HepG2 (cell line): ENCODE results near the gene GDPGP1. TPM values are rescaled to one million over a fixed set of nuclear protein-coding genes. Genes with fewer than 3 reads are reported as not detected.

Source experiments
- ATRX ChIP-seq: sonication (generic); formaldehyde crosslinking; IDR thresholded peaks from 2 replicates; pipeline ENCODE4 v1.4.0; 2020; ENCODE audit warnings: missing genetic modification reagents, borderline replicate concordance
- CCDC6 ChIP-seq: sonication (generic); formaldehyde crosslinking; IDR thresholded peaks from 2 replicates; pipeline ENCODE4 v1.8.1; 2022; ENCODE audit warnings: mild to moderate bottlenecking, missing genetic modification reagents, moderate library complexity
- FLYWCH1 ChIP-seq: sonication (generic); formaldehyde crosslinking; IDR thresholded peaks from 2 replicates; pipeline ENCODE4 v1.8.1; 2023; ENCODE audit warnings: mild to moderate bottlenecking, missing genetic modification reagents
- HINFP ChIP-seq: sonication (generic); formaldehyde crosslinking; IDR thresholded peaks from 2 replicates; pipeline ENCODE4 v1.4.0; 2020; ENCODE audit warnings: low read depth, mild to moderate bottlenecking, missing genetic modification reagents
- HOXA5 ChIP-seq: sonication (generic); formaldehyde crosslinking; IDR thresholded peaks from 2 replicates; pipeline ENCODE4 v1.4.0; 2020; ENCODE audit warnings: missing genetic modification reagents
- KAT2B ChIP-seq: fragments of 150-350 bp; IDR thresholded peaks from 2 replicates; pipeline ENCODE4 v1.6.1; 2014; ENCODE audit warnings: low read depth, low read length, borderline replicate concordance
- KDM1A ChIP-seq: IDR thresholded peaks from 2 replicates; pipeline ENCODE4 v1.6.1; 2016; ENCODE audit warnings: missing compliant biosample characterization
- MAFG ChIP-seq: sonication (generic); formaldehyde crosslinking; IDR thresholded peaks from 2 replicates; pipeline ENCODE4 v1.5.1; 2020; ENCODE audit warnings: mild to moderate bottlenecking, missing genetic modification reagents
- MIXL1 ChIP-seq: IDR thresholded peaks from 2 replicates; pipeline ENCODE4 v1.6.1; 2016
- MLLT10 ChIP-seq: sonication (generic); formaldehyde crosslinking; IDR thresholded peaks from 2 replicates; pipeline ENCODE4 v1.4.0; 2020; ENCODE audit warnings: missing genetic modification reagents
- TIGD3 ChIP-seq: sonication (generic); formaldehyde crosslinking; IDR thresholded peaks from 2 replicates; pipeline ENCODE4 v1.5.1; 2020; ENCODE audit warnings: mild to moderate bottlenecking, missing genetic modification reagents, borderline replicate concordance
- ZEB1 ChIP-seq: IDR thresholded peaks from 2 replicates; pipeline ENCODE4 v1.6.1; 2012; ENCODE audit warnings: mild to moderate bottlenecking, low read depth, inconsistent platforms; ENCODE audit not compliant: insufficient replicate concordance
- ZMYM2 ChIP-seq: sonication (generic); formaldehyde crosslinking; IDR thresholded peaks from 2 replicates; pipeline ENCODE4 v1.8.0; 2022; ENCODE audit warnings: mild to moderate bottlenecking, missing genetic modification reagents
- ZNF296 ChIP-seq: sonication (generic); formaldehyde crosslinking; conservative IDR thresholded peaks from 2 replicates; pipeline ENCODE4 v1.5.0; 2020; ENCODE audit warnings: mild to moderate bottlenecking, missing genetic modification reagents
- ZNF362 ChIP-seq: sonication (generic); formaldehyde crosslinking; IDR thresholded peaks from 2 replicates; pipeline ENCODE4 v1.4.0; 2020; ENCODE audit warnings: missing genetic modification reagents, mild to moderate bottlenecking, borderline replicate concordance
- ZNF670 ChIP-seq: sonication (generic); formaldehyde crosslinking; IDR thresholded peaks from 2 replicates; pipeline ENCODE4 v1.8.0; 2022; ENCODE audit warnings: mild to moderate bottlenecking, missing genetic modification reagents, borderline replicate concordance
- ZNF672 ChIP-seq: sonication (generic); formaldehyde crosslinking; IDR thresholded peaks from 2 replicates; pipeline ENCODE4 v1.8.1; 2022; ENCODE audit warnings: missing genetic modification reagents
- ZNF7 ChIP-seq: IDR thresholded peaks from 2 replicates; pipeline ENCODE4 v1.6.1; 2016; ENCODE audit warnings: missing biosample characterization, missing genetic modification reagents
- ZNF761 ChIP-seq: sonication (generic); formaldehyde crosslinking; conservative IDR thresholded peaks from 2 replicates; pipeline ENCODE4 v1.4.0; 2020; ENCODE audit warnings: mild to moderate bottlenecking, missing genetic modification reagents
- ZNF879 ChIP-seq: sonication (generic); formaldehyde crosslinking; IDR thresholded peaks from 2 replicates; pipeline ENCODE4 v1.8.1; 2023; ENCODE audit warnings: missing genetic modification reagents
- polyA plus RNA-seq, 8 experiments: library from polyadenylated mRNA; depleted of rRNA in 3 of 8; stranded (reverse) in 7 of 8; unstranded in 1 of 8; fragments of >200 nt; fragmentation: Illumina TruSeq in 4 of 8; extraction: Trizol in 4 of 8; gene quantifications; 2 replicates each; pipeline versions ENCODE4 v1.2.1 to v1.2.3, GENCODE V29; 2011 to 2016; ENCODE audit warnings: low read depth in 4 of 8, missing spikeins in 1 of 8, mixed read lengths in 1 of 8; ENCODE audit not compliant: insufficient read depth in 1 of 8
- total RNA-seq, 5 experiments: library from RNA; depleted of rRNA; stranded (reverse); fragments of >200 nt; fragmentation: Illumina TruSeq; extraction: Trizol; gene quantifications; 2 replicates each; pipeline ENCODE4 v1.2.3, GENCODE V29; 2016; ENCODE audit warnings: low read depth in 1 of 5
- TF ChIP-seq, protein P1 (sequence below): sonication (generic); formaldehyde crosslinking; IDR thresholded peaks from 2 replicates; pipeline ENCODE4 v1.8.1; 2023; ENCODE audit warnings: missing genetic modification reagents, mild to moderate bottlenecking, borderline replicate concordance
- TF ChIP-seq, protein P2 (sequence below): sonication (generic); formaldehyde crosslinking; IDR thresholded peaks from 2 replicates; pipeline ENCODE4 v1.4.0; 2020; ENCODE audit warnings: missing genetic modification reagents

The GDPGP1 gene
- total and polyA plus RNA-seq, 2 of the 13 experiments (the other 11 are each of a cell fraction or from before 2014, with no cell fraction given): 1.5 to 4.3 TPM

DNA sequence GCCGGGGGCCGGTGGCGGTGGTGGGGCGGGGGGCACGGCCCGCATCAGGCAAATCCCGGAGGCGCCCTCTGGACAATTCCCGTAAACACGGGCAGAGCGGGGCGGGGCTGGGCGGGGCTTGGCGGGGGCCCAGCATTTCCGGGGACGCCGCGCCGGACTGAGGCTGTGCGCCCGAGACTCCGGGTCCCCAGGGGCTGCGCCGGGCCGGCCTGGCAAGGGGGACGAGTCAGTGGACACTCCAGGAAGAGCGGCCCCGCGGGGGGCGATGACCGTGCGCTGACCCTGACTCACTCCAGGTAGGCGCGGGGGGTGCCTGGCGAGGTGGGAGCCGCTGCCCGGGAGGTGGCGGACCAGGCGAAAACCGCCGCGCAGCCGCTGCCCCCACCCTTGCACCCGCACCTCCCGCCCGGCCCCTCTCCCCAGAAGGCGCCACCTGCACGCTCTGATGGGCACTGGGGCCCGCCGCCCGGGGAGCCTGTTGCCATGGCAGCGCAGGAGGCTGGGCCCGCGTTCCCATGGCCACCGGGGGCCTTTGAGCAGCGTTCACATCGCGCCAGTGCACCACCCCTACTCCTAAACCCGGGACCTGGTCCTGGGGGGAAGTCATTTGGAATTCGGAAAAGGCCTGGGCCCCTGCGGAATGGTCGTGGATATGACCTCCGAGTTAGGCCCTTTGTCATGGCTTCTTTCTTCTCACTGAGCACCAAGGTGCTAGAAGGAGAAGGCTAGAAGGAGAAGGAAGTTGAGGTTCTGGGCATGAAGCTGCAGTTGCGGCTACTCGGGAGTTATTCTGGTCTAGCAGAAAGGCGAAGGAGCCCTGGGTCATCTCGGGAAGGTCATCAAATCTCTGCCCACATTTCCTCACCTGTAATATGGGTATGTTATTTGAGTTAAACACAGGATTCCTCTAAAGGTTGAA is 49.0 kb upstream of the GDPGP1 start (continued):
- TF ChIP-seq KDM1A (CRISPR knock-in tag) (no peak), HOXA5 (CRISPR knock-in tag) (0 out of 2 replicates have a peak, but pooled peaks have one; percentile 67), MIXL1 (CRISPR knock-in tag) (no peak), ZNF672 (CRISPR knock-in tag) (no peak), MLLT10 (CRISPR knock-in tag) (no peak), ZNF296 (CRISPR knock-in tag) (no peak), ZNF761 (CRISPR knock-in tag) (peak; percentile 77; the same call in 1 of the 2 replicates), KAT2B (no peak), FLYWCH1 (CRISPR knock-in tag) (no peak), ZNF670 (CRISPR knock-in tag) (peak; percentile 72; the same call in 1 of the 2 replicates), ZNF7 (CRISPR knock-in tag) (no peak), HINFP (no peak), TIGD3 (CRISPR knock-in tag) (no peak), ATRX (CRISPR knock-in tag) (no peak), MAFG (CRISPR knock-in tag) (no peak), CCDC6 (CRISPR knock-in tag) (no peak), ZNF879 (peak; percentile 89; the same call in 1 of the 2 replicates), ZNF362 (CRISPR knock-in tag) (no peak), ZEB1 (no peak), ZMYM2 (CRISPR knock-in tag) (no peak)
- TF ChIP-seq, protein P1, sequence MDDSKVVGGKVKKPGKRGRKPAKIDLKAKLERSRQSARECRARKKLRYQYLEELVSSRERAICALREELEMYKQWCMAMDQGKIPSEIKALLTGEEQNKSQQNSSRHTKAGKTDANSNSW (CRISPR knock-in tag): no peak
- TF ChIP-seq, protein P2, sequence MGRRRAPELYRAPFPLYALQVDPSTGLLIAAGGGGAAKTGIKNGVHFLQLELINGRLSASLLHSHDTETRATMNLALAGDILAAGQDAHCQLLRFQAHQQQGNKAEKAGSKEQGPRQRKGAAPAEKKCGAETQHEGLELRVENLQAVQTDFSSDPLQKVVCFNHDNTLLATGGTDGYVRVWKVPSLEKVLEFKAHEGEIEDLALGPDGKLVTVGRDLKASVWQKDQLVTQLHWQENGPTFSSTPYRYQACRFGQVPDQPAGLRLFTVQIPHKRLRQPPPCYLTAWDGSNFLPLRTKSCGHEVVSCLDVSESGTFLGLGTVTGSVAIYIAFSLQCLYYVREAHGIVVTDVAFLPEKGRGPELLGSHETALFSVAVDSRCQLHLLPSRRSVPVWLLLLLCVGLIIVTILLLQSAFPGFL (CRISPR knock-in tag): no peak
